Gastrocnemius medialis (tissue), 4 donors: ENCODE measurements around the gene PHIP.

Experiments used
- POLR2A ChIP-seq, 2 donors: fragments of 450-650 bp; IDR thresholded peaks; one replicate each; pipeline ENCODE4 v1.6.1; 2017; ENCODE audit warnings: antibody characterized with exemption in 2 of 2, mild to moderate bottlenecking in 2 of 2, moderate library complexity in 2 of 2
- TF ChIP-seq, protein P1 (sequence below), 5 experiments: fragments of 450-650 bp in 3 of 5; fragments of 200-600 bp in 2 of 5; sonication (generic) in 2 of 5; IDR thresholded peaks in 4 of 5; conservative IDR thresholded peaks in 1 of 5; 1 replicate in 4 of 5; 2 replicates in 1 of 5; pipeline ENCODE4 v1.5.1; 2016 to 2019; ENCODE audit warnings: antibody characterized with exemption in 5 of 5, mild to moderate bottlenecking in 3 of 5, moderate library complexity in 3 of 5

DNA sequence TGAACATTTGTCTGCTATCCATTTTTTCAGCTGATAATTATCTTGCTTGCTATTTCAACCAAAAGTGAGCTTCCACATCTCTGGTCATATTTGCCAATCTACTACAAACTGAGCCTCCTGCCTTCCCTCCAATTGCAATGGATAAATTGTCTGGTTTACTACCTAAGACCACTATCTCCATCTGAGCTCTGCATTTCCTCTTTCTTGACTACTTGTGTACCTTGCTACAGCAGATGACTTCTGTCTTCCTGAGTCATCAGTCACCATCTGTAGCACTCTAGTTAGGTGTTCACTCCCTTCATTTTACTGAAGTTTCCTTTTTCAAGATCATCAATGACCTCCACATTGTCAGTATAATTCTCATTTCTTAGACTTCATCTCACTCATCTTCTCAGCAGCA lies 33.5 kb upstream of the PHIP start:
- TF ChIP-seq, protein P1, sequence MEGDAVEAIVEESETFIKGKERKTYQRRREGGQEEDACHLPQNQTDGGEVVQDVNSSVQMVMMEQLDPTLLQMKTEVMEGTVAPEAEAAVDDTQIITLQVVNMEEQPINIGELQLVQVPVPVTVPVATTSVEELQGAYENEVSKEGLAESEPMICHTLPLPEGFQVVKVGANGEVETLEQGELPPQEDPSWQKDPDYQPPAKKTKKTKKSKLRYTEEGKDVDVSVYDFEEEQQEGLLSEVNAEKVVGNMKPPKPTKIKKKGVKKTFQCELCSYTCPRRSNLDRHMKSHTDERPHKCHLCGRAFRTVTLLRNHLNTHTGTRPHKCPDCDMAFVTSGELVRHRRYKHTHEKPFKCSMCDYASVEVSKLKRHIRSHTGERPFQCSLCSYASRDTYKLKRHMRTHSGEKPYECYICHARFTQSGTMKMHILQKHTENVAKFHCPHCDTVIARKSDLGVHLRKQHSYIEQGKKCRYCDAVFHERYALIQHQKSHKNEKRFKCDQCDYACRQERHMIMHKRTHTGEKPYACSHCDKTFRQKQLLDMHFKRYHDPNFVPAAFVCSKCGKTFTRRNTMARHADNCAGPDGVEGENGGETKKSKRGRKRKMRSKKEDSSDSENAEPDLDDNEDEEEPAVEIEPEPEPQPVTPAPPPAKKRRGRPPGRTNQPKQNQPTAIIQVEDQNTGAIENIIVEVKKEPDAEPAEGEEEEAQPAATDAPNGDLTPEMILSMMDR (IDR thresholded peaks at IDR 0.05 in 4 of 5, conservative IDR thresholded peaks at IDR 0.05 in 1 of 5), result no peak
- no peak for TF ChIP-seq POLR2A (IDR thresholded peaks at IDR 0.05)
